Temporal lobe (tissue), 2 donors: ENCODE data around the gene HSPA9. TPM values are rescaled to one million over a fixed set of nuclear protein-coding genes. Genes with fewer than 3 reads are reported as not detected.

ENCODE experiments used
- small RNA-seq: library from RNA; depleted of rRNA; stranded (forward); fragments of <200 nt; gene quantifications from one replicate; pipeline ENCODE3, GENCODE V24; 2014; ENCODE audit warnings: low replicate concordance
- total RNA-seq: library from RNA; depleted of rRNA; stranded (reverse); fragments of >200 nt; gene quantifications from one replicate; pipeline ENCODE4 v1.2.3, GENCODE V29; 2014

Gene HSPA9
- total RNA-seq, 1 donor from 2014 or later, result 137 TPM

Small RNA genes within 50 kb of the gene (small RNA-seq; reads per million reads assigned to genes)
- gene RF00154 (16.6 reads per million, percentile 95 among the genes with 10 or more reads in this experiment), gene RF01210 (not detected), gene SNORD63 (246 reads per million, percentile 98 among the genes with 10 or more reads in this experiment)

Other genes starting within 250 kb of the HSPA9 start
- gene CDC25C, start 243.6 kb downstream of the HSPA9 start, total RNA-seq, result 0.98 TPM
- gene FAM53C, start 237.1 kb downstream of the HSPA9 start, total RNA-seq, result 16.0 TPM
- gene KDM3B, start 222.7 kb downstream of the HSPA9 start, total RNA-seq, result 70.6 TPM
- 73.5 TPM for gene REEP2, start 136.3 kb downstream of the HSPA9 start, total RNA-seq
- 3.2 TPM for gene EGR1, start 109.9 kb downstream of the HSPA9 start, total RNA-seq
- 44.7 TPM for gene ETF1, start 32.2 kb downstream of the HSPA9 start, total RNA-seq
- gene CTNNA1, start 178.0 kb upstream of the HSPA9 start, total RNA-seq, result 190 TPM